Measurements from ENCODE around the gene FCRL6. TPM values are rescaled to one million over a fixed set of nuclear protein-coding genes. Genes with fewer than 3 reads are reported as not detected.

Gene FCRL6
- total and polyA plus RNA-seq, 7 donors = 0.20 to 0.39 (median 0.26) TPM; not detected in 3

GRCh38 chr1:159828581-159829272 is 26.6 kb downstream of the FCRL6 start:
- Histone ChIP-seq H3K4me1 (peaks cover 8% of the 10 kb centered on the region), H3K9me3 (no peaks in the 10 kb centered on the region), H3K4me3 (no peak overlapping the region), H3K36me3 (ENCODE audit: insufficient read depth in 1 of 2, low read depth in 1 of 2) (no peaks in the 10 kb centered on the region), H3K27me3 (ENCODE audit: insufficient read depth in 3 of 3, low read length in 2 of 3) (no peaks in the 10 kb centered on the region), H3K27ac (no peak overlapping the region)
- intact Hi-C loops (cut with DNase I) = no loop called here
- ATAC-seq (no peak), DNase-seq (no peak)
- 90 to 94% (median 91%) methylated on average over 11 of the region's 11 CpGs for WGBS, 3 donors
- no peak for TF ChIP-seq CTCF (IDR thresholded peaks at IDR 0.05)

GRCh38 chr1:159829273-159829634 is 27.1 kb downstream of the FCRL6 start:
- Histone ChIP-seq H3K4me3 (no peak overlapping the region), H3K4me1 (peaks cover 8% of the 10 kb centered on the region), H3K9me3 (no peaks in the 10 kb centered on the region), H3K36me3 (ENCODE audit: insufficient read depth in 1 of 2, low read depth in 1 of 2) (no peaks in the 10 kb centered on the region), H3K27me3 (ENCODE audit: insufficient read depth in 3 of 3, low read length in 2 of 3) (no peaks in the 10 kb centered on the region), H3K27ac (no peak overlapping the region)
- WGBS, 3 donors = 34 to 37% (median 37%) methylated on average over 3 of the region's 3 CpGs
- intact Hi-C loops (cut with DNase I) = no loop called here
- DNase-seq (peak; percentile 42 to 66), ATAC-seq (peak; percentile 64 to 86 (median 76))
- peak; percentile 39 for TF ChIP-seq CTCF (IDR thresholded peaks at IDR 0.05)

GRCh38 chr1:159829822-159830465 is 27.8 kb downstream of the FCRL6 start:
- 34 to 47% (median 37%) methylated on average over 18 of the region's 18 CpGs for WGBS, 3 donors
- Histone ChIP-seq H3K27me3 (ENCODE audit: insufficient read depth in 3 of 3, low read length in 2 of 3) (no peaks in the 10 kb centered on the region), H3K4me3 (no peak overlapping the region), H3K9me3 (no peaks in the 10 kb centered on the region), H3K36me3 (ENCODE audit: insufficient read depth in 1 of 2, low read depth in 1 of 2) (no peaks in the 10 kb centered on the region), H3K27ac (no peak overlapping the region), H3K4me1 (peaks cover 8% of the 10 kb centered on the region)
- DNase-seq (peak; percentile 27 to 64), ATAC-seq (peak; percentile 83 to 94 (median 88))
- intact Hi-C loops (cut with DNase I) = no loop called here
- no peak for TF ChIP-seq CTCF (IDR thresholded peaks at IDR 0.05)

- Histone ChIP-seq H3K4me3 (no peak overlapping the region), H3K27me3 (ENCODE audit: insufficient read depth in 3 of 3, low read length in 2 of 3) (no peaks in the 10 kb centered on the region), H3K27ac (no peak overlapping the region), H3K9me3 (no peaks in the 10 kb centered on the region), H3K4me1 (peaks cover 8% of the 10 kb centered on the region), H3K36me3 (ENCODE audit: insufficient read depth in 1 of 2, low read depth in 1 of 2) (no peaks in the 10 kb centered on the region)
- ATAC-seq (no peak), DNase-seq (no peak)
- 79 to 86% (median 81%) methylated on average over 8 of the region's 8 CpGs for WGBS, 3 donors
- intact Hi-C loops (cut with DNase I) = no loop called here
- TF ChIP-seq CTCF (IDR thresholded peaks at IDR 0.05) = no peak
Measured at GRCh38 chr1:159830722-159831121, 28.6 kb downstream of the FCRL6 start.

All from psoas muscle (tissue), 8 donors.